Inflammatory macrophage treated with lipopolysaccharide for 4 hours (primary cell): ENCODE results near the gene CDC16.
A peak's percentile ranks its signal among the peaks of the same experiment; 100 is the strongest.
"Not testable (repeated sequence)": the region's sequence is repeated elsewhere in the genome, so short reads cannot be mapped to it uniquely, and the experiment has no call there.

Experiments used
- DNase-seq: peaks from one replicate; pipeline ENCODE4 v3.0.0-alpha.2; 2020

The CDC16 gene, protein sequence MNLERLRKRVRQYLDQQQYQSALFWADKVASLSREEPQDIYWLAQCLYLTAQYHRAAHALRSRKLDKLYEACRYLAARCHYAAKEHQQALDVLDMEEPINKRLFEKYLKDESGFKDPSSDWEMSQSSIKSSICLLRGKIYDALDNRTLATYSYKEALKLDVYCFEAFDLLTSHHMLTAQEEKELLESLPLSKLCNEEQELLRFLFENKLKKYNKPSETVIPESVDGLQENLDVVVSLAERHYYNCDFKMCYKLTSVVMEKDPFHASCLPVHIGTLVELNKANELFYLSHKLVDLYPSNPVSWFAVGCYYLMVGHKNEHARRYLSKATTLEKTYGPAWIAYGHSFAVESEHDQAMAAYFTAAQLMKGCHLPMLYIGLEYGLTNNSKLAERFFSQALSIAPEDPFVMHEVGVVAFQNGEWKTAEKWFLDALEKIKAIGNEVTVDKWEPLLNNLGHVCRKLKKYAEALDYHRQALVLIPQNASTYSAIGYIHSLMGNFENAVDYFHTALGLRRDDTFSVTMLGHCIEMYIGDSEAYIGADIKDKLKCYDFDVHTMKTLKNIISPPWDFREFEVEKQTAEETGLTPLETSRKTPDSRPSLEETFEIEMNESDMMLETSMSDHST

DNA sequence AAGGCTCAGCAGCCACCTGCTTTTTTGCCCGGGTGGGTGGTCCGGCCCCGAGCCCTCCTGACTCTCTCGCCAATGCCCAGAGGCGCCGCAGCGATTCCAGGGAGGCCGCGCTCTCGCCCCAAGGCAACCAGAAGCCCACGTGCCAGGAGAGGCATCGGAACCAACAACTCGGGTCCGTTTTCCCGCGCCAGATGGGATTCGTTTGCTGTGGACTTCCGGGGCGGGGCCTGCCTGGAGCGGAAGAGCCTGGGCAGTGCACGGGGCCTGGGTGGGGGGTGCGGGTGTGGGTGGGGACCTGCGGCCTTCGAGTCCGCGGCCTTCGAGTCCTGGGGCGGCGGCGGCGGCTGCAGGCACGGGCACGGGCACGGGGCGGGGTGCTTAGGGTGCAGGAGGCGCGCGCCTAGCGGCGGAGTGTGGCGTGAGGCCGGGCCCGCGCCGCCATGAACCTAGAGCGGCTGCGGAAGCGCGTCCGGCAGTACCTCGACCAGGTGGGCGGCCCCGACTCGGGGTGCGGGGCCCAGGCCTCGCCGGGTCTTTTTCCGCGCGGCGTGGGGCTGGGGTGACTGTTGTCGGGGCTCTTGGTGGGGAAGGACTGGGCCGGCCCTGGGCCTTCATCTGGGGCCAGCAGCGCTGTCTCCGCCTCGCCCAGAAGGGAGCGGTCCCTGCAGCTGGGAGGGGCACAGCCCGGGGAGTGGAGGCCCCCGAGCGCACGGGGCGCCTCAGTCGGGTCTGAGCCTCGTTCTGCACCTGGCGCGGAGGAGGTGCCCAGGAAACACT is at the start of gene CDC16:
CDC16 (plus strand) TSS at position 253 of the 777 bp plus-strand sequence; CDS start at position 441, 188 bp downstream.
- peak; percentile 90 for DNase-seq

DNA sequence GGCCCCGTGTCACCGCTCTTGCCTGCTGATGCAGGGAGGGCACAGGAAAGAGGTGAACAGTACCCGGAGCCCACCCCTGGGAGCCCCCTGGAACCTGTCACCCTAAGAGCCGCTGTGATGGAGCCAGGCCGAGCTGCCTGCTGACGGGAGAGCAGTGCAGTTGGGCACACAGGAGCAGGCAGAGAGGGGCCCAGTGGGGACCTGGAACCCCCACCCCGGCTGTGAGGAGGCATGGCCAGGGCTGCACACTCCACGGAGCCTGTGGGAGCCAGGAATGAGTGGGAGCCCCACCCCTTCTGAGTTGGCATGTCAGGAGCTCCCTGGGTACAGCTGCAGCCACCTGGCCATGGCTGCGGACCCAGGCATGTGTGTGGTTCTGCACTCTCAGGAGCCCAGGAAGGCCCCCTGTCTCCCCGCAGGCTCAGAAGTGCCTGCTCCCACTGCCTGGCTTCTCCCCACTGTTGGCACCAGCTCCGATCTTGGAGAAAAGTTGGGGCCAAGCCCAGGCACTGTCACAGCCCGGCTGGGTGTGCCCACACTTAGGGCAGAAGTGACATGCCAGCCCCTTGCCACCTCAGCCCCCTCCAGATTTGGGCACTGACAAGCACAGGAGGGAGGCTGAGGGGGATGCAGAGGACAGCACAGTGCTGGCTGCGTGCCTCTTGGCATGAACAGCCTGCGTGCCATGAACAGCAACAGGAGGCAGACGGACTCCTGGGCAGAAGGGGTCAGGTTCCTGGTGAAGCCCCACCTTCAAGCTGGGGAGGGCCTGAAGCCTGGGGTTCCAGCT is 49.3 kb upstream of the CDC16 start:
- no peak for DNase-seq

DNA sequence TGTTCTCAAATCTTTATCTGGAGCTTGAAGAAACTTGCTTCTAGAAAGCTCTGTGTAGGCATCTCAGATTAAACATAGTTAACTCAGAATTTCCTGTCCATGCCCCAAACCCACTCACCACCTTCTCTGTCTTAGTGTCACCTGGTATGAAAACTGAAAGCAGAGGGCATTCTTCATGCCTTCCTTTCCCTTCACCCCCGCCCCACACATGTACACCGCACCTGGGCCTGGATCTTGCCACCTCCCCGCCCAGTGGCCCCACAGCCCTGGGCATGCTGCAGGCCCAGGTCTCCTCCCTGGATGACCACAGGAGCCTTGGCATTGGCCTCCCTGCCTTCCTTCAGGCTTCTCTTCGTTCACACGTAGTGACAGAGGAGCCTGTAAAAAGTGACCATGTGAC is 39.8 kb upstream of the CDC16 start:
- no peak for DNase-seq

DNA sequence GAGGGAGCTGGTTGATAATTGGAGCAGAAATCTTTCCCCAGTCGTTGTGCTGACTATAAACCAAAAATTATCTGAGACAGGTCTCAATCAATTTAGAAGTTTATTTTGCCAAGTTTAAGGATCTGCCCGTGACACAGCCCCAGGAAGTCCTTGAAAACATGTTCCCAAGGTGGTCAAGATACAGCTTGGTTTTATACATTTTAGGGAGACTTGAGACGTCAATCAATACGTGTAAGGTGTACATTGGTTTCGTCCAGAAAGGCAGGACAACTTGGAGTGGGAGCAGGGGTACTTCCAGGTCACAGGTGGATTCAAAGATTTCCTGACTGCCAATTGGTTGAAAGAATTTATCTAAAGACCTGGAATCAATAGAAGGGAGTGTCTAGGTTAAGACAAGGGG is 38.1 kb upstream of the CDC16 start:
- no peak for DNase-seq

DNA sequence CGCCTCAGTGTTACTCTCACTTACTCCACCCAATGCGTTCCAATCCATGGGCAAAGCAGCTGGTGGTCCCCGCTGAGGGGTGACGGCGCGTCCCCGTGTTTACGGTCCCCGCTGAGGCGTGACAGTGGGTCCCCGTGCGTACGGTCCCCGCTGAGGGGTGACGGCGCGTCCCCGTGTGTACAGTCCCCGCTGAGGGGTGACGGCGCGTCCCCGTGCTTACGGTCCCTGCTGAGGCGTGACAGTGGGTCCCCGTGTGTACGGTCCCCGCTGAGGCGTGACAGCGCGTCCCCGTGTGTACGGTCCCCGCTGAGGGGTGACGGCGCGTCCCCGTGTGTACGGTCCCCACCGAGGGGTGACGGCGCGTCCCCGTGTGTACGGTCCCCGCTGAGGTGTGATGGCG is 36.1 kb upstream of the CDC16 start:
- no peak for DNase-seq

DNA sequence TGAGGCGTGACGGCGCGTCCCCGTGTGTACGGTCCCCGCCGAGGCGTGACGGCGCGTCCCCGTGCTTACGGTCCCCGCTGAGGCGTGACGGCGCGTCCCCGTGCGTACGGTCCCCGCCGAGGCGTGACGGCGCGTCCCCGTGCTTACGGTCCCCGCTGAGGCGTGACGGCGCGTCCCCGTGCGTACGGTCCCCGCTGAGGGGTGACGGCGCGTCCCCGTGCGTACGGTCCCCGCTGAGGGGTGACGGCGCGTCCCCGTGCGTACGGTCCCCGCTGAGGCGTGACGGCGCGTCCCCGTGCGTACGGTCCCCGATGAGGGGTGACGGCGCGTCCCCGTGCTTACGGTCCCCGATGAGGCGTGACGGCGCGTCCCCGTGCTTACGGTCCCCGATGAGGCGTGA is 35.2 kb upstream of the CDC16 start:
- DNase-seq, result not testable (repeated sequence)

DNA sequence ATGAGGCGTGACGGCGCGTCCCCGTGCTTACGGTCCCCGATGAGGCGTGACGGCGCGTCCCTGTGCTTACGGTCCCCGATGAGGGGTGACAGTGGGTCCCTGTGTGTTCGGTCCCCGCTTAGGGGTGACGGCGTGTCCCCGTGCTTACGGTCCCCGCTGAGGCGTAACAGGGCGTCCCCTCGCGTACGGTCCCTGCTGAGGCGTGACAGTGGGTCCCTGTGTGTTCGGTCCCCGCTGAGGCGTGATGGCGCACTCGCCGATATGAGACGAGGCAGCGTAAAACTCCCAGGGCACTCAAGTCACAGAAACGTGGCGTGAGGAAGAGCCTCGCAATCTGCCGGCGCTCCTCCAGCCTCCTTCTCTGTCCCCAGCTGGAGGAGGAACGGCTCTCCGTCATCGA is 34.7 kb upstream of the CDC16 start:
- DNase-seq, result no peak

DNA sequence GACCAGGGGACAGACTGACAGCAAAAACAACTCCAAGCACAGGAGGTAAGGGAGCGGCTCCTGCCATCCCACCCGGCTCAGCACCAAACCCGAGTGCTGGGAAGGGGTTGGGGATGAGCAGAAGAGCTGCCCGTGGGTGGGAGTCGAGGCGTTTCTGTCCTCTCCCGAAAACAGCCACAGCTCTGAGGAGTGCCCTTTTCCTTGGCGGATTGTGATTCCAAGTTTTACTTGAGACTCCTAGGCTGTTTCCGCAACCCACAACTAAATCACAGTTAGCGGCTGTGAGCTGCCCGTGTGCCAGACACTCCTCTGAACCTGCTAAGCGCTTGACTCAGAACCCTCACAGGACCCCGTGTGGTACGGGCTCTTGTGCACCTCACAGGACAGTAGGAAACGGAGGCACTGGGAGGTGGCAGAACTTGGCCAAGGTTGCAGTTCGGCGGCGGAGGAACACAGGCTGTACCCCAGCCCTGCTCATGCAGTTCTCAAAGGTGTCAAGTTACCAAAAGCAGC is 34.2 kb upstream of the CDC16 start:
- no peak for DNase-seq

DNA sequence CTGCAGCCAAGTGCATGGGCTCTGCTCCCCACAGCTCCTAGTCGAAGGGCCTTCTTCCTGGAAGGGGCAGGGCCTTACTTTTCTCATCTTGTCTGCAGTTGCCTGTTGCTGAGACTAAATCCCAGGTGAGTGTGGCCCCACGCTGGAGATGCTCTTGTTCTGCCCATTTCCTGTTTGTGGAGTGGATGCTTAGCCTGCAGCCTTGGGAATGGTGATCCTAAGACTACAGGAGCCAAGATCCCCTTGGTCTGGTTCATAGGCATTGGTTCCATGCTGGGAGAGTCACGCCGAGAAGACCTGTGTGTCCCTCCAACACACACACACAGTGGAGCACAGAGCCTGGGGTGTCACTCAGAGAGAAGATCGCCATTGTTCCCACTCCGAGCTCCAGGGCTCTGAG is 32.1 kb upstream of the CDC16 start:
- no peak for DNase-seq

DNA sequence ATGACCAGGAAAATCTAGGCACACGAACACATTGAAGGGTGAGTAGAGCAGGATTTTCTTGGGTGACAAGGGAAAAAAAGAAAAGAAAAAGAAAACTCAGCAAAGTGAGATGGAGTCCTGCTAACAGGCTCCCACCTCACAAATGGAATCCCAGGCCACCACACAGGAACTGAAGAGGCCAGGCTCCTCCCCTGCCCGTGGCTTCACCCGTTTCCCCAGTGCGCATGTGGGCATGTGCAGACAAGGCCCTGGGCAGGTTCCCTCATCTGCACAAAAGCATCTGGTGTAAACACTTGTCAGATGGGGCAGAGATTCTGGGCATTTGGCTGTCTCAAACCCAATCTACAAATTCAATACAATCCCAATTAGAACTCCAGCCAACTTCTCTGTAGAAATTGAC is 31.2 kb upstream of the CDC16 start:
- DNase-seq, result no peak

DNA sequence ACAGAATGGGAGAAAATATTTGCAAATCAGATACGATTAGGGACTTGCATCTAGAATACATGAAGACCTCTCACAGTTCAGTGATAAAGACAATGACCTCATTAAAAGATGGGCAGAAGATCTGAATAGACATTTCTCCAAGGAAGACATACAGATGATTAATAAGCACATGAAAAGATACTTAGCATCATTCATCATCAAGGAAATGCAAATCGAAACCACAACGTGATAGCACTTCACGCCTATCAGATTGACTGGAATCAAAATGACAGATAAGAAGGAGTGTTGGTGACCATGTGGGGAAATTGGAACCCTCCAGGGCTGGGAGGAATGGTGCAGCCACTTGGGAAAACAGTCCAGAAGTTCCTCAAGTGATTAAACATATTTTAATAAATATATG is 29.8 kb upstream of the CDC16 start:
- DNase-seq, result no peak

DNA sequence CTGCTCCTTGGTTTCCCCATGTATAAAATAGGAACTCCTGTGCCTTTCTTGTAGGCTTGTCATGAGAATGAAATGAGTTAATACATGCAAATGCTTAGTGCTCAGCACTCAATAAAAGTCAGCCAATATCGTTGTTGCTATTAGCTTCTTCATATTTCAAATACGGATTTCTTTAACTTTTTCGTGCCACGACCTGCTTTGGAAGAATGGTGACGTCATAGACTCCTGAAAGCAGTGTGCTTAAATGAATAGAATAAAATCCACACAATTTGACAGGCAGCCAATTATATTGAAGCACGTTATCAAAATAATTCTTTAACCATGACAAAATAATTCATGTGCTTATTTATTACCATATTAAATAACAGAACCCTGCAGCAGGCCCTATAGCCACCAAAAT is 26.6 kb upstream of the CDC16 start:
- no peak for DNase-seq

DNA sequence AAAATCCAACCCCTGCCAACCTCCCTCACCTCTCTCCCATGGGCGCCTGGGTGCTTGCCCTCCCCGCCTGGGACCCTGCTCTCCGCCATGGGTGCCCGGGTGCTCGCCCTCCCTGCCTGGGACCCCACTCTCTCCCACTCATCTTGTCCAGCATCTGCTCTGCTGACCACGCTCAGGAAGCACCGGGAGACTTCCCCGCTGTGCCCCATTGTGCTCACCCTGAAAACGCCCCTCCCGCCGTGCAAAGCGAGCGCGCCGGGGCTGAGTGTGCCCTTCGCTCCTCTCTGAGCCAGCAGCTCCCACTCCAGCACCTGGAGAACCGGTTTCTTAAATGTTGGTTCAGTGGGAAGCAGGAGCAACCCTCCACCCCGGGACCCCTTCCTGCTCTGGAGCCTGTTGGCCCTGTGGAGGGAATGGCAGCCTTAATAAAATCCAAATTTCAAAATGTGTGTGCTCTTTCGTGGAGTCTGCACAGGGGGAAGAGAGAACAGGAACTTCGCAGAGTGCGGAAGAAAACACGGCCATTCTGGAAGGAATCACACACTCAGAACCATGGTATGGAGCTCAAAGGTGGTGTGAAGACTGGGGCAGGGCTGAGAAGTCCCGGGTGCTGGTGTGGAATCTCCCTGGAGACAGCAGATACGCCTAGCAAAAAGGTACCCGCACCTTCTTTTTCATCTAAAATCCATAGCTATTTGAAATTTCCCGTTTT is 23.1 kb upstream of the CDC16 start:
- no peak for DNase-seq

DNA sequence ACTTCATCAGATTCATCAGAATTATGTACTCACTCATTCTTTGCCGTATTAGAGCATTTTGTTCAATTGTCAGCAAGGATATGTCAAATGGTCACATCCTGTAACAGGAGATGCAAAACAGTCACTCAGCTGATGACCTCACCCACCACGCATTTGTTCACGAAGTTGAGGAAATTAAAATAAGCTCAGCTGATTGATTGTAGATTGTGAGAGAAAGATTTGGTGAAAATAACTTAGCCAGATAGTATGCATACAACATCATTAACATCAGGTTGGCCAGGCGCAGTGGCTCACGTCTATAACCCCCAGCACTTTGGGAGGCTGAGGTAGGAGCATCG is 22.6 kb upstream of the CDC16 start:
- DNase-seq, result no peak

DNA sequence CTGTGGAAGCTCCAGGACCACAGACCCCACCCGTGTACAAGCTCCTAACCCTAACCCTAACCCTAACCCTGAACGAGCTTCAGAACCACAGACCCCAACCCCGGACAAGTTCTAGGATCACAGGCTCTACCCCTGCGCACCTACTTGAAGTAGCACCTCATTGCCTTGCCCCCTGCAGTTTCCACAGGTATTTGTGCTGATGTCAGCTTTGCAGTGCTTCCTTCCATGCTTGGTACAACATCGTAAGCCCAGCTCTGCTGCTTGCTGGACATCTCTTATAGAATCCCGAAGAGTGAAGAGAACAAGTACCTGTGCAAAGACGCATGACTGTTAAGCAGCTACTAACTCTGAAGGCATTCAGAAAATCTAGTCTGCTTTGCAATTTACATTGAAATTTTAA is 20.7 kb upstream of the CDC16 start:
- no peak for DNase-seq

DNA sequence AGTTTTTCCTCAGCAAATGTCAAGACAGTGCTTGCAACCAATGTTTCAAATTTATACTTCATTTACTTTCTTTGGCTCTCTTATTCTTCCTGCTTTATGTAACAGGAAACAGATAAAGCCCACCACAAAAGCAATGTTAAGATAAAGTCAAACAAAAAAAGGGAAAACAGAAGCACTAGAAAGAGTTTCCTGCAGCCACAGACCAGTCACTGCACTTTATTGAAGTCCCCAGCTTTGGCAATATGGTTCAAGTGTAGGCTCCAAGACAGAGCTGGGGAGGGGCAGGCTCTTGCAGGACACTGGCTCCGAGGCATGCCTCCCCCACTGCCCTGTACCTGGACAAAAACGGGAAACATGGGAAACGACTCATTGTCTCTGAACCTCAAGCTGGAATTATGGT is 15.3 kb upstream of the CDC16 start:
- no peak for DNase-seq

DNA sequence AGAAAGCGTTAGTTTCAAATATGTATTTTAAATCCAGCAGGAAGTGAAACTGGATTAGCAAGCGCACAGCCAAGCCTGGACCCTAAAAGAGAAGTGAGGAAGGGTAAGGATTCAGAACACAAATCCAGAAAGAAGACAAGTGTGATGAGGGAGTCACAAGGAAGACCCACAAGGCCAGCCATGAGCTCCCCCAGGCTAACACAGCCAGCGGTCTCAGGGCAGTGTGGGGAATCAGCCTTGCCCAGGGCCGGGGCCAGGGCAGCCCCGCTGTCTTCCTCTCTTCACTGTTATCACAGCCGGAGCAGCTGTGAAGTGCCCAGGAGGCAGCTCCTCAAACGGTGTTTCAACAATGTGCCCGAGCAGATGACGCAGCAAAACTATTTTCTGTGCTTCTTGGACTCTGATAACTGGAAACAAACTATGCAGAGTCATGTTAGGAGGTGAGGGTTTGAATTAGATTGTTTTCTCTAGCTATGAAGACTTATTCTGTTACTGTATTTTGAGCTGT is 12.2 kb upstream of the CDC16 start:
- peak; percentile 90 for DNase-seq

DNA sequence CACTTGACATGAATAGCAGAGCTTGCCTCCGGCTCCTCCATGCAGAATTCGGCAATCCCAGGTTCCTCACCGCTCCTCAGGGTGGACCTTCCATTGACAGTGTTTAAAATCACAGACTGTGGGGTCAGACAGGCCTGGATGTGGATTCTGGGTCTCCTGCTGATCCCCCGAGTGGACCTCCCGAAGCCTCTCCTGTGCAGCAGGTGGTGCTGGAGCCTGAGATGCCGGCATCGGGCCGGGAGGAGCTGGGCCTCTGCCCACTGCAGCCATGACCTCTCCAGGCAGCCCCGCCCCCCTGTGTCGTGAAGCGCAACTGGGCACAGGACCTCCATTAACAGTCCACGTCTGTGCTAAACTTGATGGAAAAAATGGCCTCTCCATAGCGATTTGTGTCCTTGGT is 10.5 kb upstream of the CDC16 start:
- DNase-seq, result no peak

DNA sequence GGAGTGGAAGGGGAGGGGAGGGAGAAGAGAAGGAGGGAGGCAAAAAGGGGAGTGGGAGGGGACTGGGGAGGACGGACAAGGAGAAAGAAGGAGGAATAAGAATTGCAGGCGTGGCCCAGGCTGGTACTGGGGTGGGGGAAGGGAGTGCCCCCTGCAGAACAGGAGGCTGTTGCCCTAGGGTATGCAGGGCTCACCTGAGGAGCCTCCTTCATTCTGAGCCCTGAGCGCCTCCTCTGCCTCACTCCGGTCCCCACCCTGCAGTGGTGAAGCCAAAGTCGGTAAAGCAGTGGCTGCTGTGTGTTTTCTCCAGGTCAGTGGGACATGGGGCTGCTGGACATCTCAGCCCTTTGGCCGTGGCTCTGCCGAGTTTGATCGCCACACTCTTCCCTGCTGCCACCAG is 9.1 kb upstream of the CDC16 start:
- no peak for DNase-seq

DNA sequence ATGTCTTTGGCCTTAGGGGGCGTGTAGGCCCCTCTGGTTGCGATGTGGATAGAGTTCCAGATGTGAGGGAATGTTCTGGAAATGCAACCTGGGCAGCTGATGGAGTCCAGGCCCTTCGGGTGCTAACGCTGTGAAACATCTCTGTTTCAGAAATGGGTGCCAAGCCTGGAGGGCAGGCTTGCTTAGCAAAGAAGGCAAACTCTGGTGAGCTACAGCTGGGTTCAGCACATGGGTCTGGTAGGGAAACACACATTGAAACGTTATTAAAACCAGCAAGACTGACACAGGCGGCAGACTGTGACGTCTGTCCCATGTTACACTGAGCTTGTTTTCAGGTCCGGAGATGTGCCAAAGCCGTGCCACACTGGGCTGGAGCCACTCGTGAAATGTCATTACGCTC is 8.6 kb upstream of the CDC16 start:
- no peak for DNase-seq

DNA sequence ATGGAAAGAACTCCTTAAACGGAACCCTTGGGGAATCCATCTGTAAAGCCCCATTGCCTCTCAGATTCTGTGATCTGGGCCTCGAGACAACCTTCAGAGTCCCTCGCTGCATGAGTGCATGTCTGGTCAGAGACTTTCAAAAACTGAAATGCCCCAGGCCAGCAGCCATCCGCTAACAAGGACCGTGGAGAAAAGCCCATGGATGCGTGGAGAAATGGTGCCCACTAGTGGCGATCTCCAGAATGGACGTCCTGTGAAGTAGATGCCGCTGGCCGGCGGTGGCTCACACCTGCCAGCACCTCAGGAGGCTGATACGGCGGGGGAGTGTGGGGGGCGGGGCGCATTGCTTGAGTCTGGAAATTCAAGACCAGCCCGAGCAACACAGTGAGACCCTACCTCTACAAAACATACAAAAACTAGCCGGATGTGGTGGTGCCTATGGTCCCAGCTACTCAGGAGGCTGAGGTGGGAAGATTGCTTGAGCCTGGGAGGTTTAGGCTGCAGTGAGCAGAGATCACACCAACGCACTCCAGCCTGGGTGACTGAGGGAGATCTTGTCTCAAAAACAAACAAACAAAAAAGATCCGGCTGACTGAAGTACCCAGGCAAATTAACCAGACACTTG is 7.9 kb upstream of the CDC16 start:
- peak; percentile 75 for DNase-seq

DNA sequence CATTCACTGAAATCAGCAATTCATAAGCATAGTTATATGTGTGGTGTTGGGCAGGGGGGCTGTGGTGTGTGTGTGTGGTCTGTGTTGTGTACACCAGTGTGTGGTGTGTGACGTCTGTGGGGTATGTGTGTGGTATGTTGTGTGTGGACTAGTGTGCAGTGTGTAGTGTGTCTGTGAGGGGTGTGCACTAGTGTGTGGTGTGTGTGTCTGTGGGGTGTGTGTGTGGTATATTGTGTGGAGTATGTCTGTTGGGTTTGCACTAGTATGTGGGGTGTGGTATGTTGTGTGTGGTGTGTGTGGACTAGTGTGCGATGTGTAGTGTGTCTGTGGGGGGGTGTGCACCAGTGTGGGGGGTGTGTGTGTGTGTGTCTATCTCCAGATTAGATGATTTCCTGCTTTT is 7.2 kb upstream of the CDC16 start:
- no peak for DNase-seq
